H1 (cell line): ENCODE data around the gene COL9A2. TPM values are rescaled to one million over a fixed set of nuclear protein-coding genes. Genes with fewer than 3 reads are reported as not detected.
A peak's percentile ranks its signal among the peaks of the same experiment; 100 is the strongest.

ENCODE experiments used
- CTCF ChIA-PET: fragments of 300-600 bp; sonication (Branson Sonifier 250); formaldehyde crosslinking; loops from one replicate; lab custom pipeline; 2021; ENCODE audit not compliant: partially characterized antibody; lab: Charles Lee
- POLR2A ChIA-PET: fragments of 300-600 bp; sonication (Branson Sonifier 250); formaldehyde crosslinking; loops from one replicate; lab custom pipeline; 2021; ENCODE audit warnings: inconsistent platforms; ENCODE audit not compliant: partially characterized antibody; lab: Charles Lee
- DNase-seq, 2 experiments: peaks; one replicate each; pipeline versions ENCODE4 v3.0.0 to v3.0.0-alpha.2; 2010 to 2022; ENCODE audit warnings: low spot score in 2 of 2, low read depth in 1 of 2, mixed read lengths in 1 of 2
- FAIRE-seq: peaks from 2 replicates; lab custom pipeline; 2011; peaks lifted over from hg19 to GRCh38; lab: Jason Lieb, UNC
- H2AFZ ChIP-seq: 2 replicates; pipeline ENCODE4 v1.8.1; 2012; ENCODE audit warnings: low read length, inconsistent platforms
- H2AK5ac ChIP-seq: 2 replicates; pipeline ENCODE4 v1.6.1; 2013; ENCODE audit warnings: low read depth, low read length
- H2BK120ac ChIP-seq: replicated peaks from 2 replicates; pipeline ENCODE3; 2013; ENCODE audit warnings: low read depth, low read length, inconsistent platforms
- H2BK12ac ChIP-seq: 2 replicates; pipeline ENCODE4 v1.6.1; 2013; ENCODE audit warnings: low read depth, low read length
- H2BK15ac ChIP-seq: 2 replicates; pipeline ENCODE4 v1.6.1; 2013; ENCODE audit warnings: low read length
- H2BK20ac ChIP-seq: 2 replicates; pipeline ENCODE4 v1.6.1; 2013; ENCODE audit warnings: low read length
- H2BK5ac ChIP-seq: 2 replicates; pipeline ENCODE4 v1.6.1; 2013; ENCODE audit warnings: low read depth, low read length
- H3K14ac ChIP-seq: 2 replicates; pipeline ENCODE4 v1.6.1; 2013; ENCODE audit warnings: inconsistent platforms; ENCODE audit not compliant: insufficient read length
- H3K18ac ChIP-seq: 2 replicates; pipeline ENCODE4 v1.6.1; 2013; ENCODE audit warnings: low read length; ENCODE audit errors: extremely low read depth
- H3K23ac ChIP-seq: 2 replicates; pipeline ENCODE4 v1.6.1; 2013; ENCODE audit warnings: inconsistent platforms; ENCODE audit not compliant: insufficient read length
- H3K23me2 ChIP-seq: 2 replicates; pipeline ENCODE4 v1.6.1; 2013; ENCODE audit warnings: low read depth, low read length
- H3K27ac ChIP-seq: 2 replicates; pipeline ENCODE4 v1.6.1; 2011; ENCODE audit warnings: low read depth, low read length, inconsistent platforms
- H3K27me3 ChIP-seq, 4 experiments: replicated peaks in 1 of 4; 1 replicate in 1 of 4; 2 replicates in 3 of 4; pipeline versions ENCODE4 v1.6.1 to v1.8.1; 2011 to 2013; ENCODE audit warnings: low read length in 3 of 4, mild to moderate bottlenecking in 3 of 4, inconsistent platforms in 2 of 4, mixed read lengths in 2 of 4, moderate library complexity in 1 of 4; ENCODE audit not compliant: control insufficient read depth in 3 of 4, insufficient read depth in 3 of 4; ENCODE audit errors: extremely low read depth in 1 of 4
- H3K36me3 ChIP-seq, 4 experiments: 2 replicates each; pipeline versions ENCODE4 v1.6.1 to v1.8.1; 2011 to 2013; ENCODE audit warnings: mild to moderate bottlenecking in 4 of 4, low read length in 3 of 4, moderate library complexity in 2 of 4, control low read depth in 1 of 4, inconsistent platforms in 1 of 4; ENCODE audit not compliant: insufficient read depth in 4 of 4, control insufficient read depth in 2 of 4
- H3K4ac ChIP-seq: replicated peaks from 2 replicates; pipeline ENCODE3; 2013; ENCODE audit warnings: low read length, low read depth, mixed read lengths, inconsistent platforms; ENCODE audit not compliant: insufficient read length
- H3K4me1 ChIP-seq, 4 experiments: replicated peaks in 1 of 4; 1 replicate in 1 of 4; 2 replicates in 3 of 4; pipeline versions ENCODE4 v1.6.1 to v1.8.1; 2011 to 2013; ENCODE audit warnings: low read length in 3 of 4, inconsistent platforms in 2 of 4, mixed read lengths in 1 of 4; ENCODE audit not compliant: insufficient read depth in 4 of 4, control insufficient read depth in 3 of 4
- H3K4me2 ChIP-seq, 2 experiments: 2 replicates each; pipeline versions ENCODE4 v1.6.1 to v1.8.1; 2011 to 2013; ENCODE audit warnings: low read depth in 2 of 2, low read length in 2 of 2, control low read depth in 1 of 2, inconsistent platforms in 1 of 2, mild to moderate bottlenecking in 1 of 2; ENCODE audit not compliant: insufficient read depth in 1 of 2
- H3K4me3 ChIP-seq, 4 experiments: fragments of 200-600, 300-600 bp in 1 of 4; sonication (generic), shearing (Covaris generic), sonication (Bioruptor Twin) in 1 of 4; 2 replicates each; pipeline versions ENCODE4 v1.5.1 to v1.8.1; 2011 to 2016; ENCODE audit warnings: low read length in 4 of 4, low read depth in 3 of 4, control low read depth in 2 of 4, inconsistent platforms in 2 of 4, mild to moderate bottlenecking in 2 of 4, mixed read lengths in 1 of 4, moderate library complexity in 1 of 4; ENCODE audit not compliant: insufficient read depth in 2 of 4; ENCODE audit errors: extremely low read depth in 1 of 4
- H3K56ac ChIP-seq: replicated peaks from 2 replicates; pipeline ENCODE3; 2013; ENCODE audit warnings: low read depth, mild to moderate bottlenecking, mixed read lengths, low read length, inconsistent platforms; ENCODE audit not compliant: insufficient read length
- H3K79me1 ChIP-seq: 2 replicates; pipeline ENCODE4 v1.6.1; 2013; ENCODE audit warnings: low read depth, low read length, control low read depth
- H3K79me2 ChIP-seq, 2 experiments: 2 replicates each; pipeline versions ENCODE4 v1.6.1 to v1.8.1; 2012 to 2013; ENCODE audit warnings: low read length in 2 of 2, mild to moderate bottlenecking in 2 of 2, inconsistent platforms in 1 of 2; ENCODE audit not compliant: insufficient read depth in 2 of 2, control insufficient read depth in 1 of 2
- H3K9ac ChIP-seq, 4 experiments: replicated peaks in 1 of 4; 1 replicate in 1 of 4; 2 replicates in 3 of 4; pipeline versions ENCODE4 v1.6.1 to v1.8.1; 2011 to 2013; ENCODE audit warnings: low read depth in 3 of 4, low read length in 3 of 4, control low read depth in 2 of 4, mild to moderate bottlenecking in 2 of 4, moderate library complexity in 2 of 4, inconsistent platforms in 1 of 4; ENCODE audit errors: extremely low read depth in 1 of 4
- H3K9me3 ChIP-seq, 2 experiments: 2 replicates each; pipeline versions ENCODE4 v1.6.1 to v1.8.1; 2012 to 2013; ENCODE audit warnings: mild to moderate bottlenecking in 2 of 2, moderate library complexity in 2 of 2, control low read depth in 1 of 2, inconsistent platforms in 1 of 2, low read depth in 1 of 2, low read length in 1 of 2, mixed read lengths in 1 of 2; ENCODE audit not compliant: insufficient read depth in 2 of 2
- H4K20me1 ChIP-seq, 2 experiments: replicated peaks in 1 of 2; 2 replicates each; pipeline versions ENCODE3 to v1.8.1; 2011 to 2013; ENCODE audit warnings: inconsistent platforms in 2 of 2, low read length in 2 of 2, mild to moderate bottlenecking in 1 of 2; ENCODE audit not compliant: insufficient read depth in 2 of 2, control insufficient read depth in 1 of 2
- H4K5ac ChIP-seq: 2 replicates; pipeline ENCODE4 v1.6.1; 2013; ENCODE audit warnings: low read length, low read depth, mixed read lengths, inconsistent platforms; ENCODE audit not compliant: insufficient read length
- H4K8ac ChIP-seq: 2 replicates; pipeline ENCODE4 v1.8.0; 2013; ENCODE audit warnings: mild to moderate bottlenecking, moderate library complexity, low read length, inconsistent platforms; ENCODE audit not compliant: insufficient read depth; ENCODE audit errors: extremely low read depth
- H4K91ac ChIP-seq: replicated peaks from 2 replicates; pipeline ENCODE3; 2013; ENCODE audit warnings: low read length, mixed read lengths, inconsistent platforms; ENCODE audit not compliant: insufficient read length
- CEBPB ChIP-seq: IDR thresholded peaks from 2 replicates; pipeline ENCODE4 v1.6.1; 2012; ENCODE audit warnings: low read depth, low read length
- POU5F1 ChIP-seq: IDR thresholded peaks from 2 replicates; pipeline ENCODE4 v1.6.1; 2011; ENCODE audit warnings: low read depth, mild to moderate bottlenecking, low read length, moderate library complexity
- RAD21 ChIP-seq, 2 experiments: IDR thresholded peaks in 1 of 2; conservative IDR thresholded peaks in 1 of 2; 2 replicates each; pipeline ENCODE4 v1.6.1; 2011; ENCODE audit warnings: low read depth in 2 of 2, low read length in 2 of 2, improper control_type of control experiment in 1 of 2, inconsistent platforms in 1 of 2, mild to moderate bottlenecking in 1 of 2, moderate library complexity in 1 of 2
- WGBS, 2 experiments: shearing (Covaris generic) in 1 of 2; methylation state at CpG; one replicate each; pipeline versions ENCODE4 v1.1.6 to v1.1.7; 2013 to 2015; ENCODE audit warnings: low lambda C conversion rate in 2 of 2, mixed read lengths in 2 of 2, inconsistent platforms in 1 of 2, low coverage in 1 of 2, missing lambda C conversion rate in 1 of 2; ENCODE audit not compliant: insufficient replicate concordance in 2 of 2, insufficient coverage in 1 of 2, insufficient read length in 1 of 2; ENCODE audit errors: extremely low coverage in 1 of 2, missing lambda C conversion rate in 1 of 2; 5-methylcytosine and 5-hydroxymethylcytosine counted together
- polyA plus RNA-seq, 7 experiments: library from polyadenylated mRNA; depleted of rRNA in 3 of 7; stranded (reverse) in 5 of 7; unstranded in 2 of 7; fragments of >200 nt in 5 of 7; fragments of 200-250 nt in 2 of 7; gene quantifications; 1 replicate in 5 of 7; 2 replicates in 1 of 7; 4 replicates in 1 of 7; pipeline versions ENCODE4 v1.2.1 to v1.2.3, GENCODE V29; 2011 to 2013; ENCODE audit warnings: missing spikeins in 2 of 7, mixed read lengths in 2 of 7
- total RNA-seq: library from RNA; stranded (reverse); fragmentation: NEBNext Ultra II Directional; extraction: Animal tissue kit (Norgen Biotek cat#: 25700); gene quantifications from 2 replicates; pipeline ENCODE4 v1.2.1, GENCODE V29; 2021

COL9A2 gene
- total and polyA plus RNA-seq, 2 of the 8 experiments (the other 6 are each of a cell fraction or from before 2014, with no cell fraction given): 3.2 to 3.3 TPM

DNA sequence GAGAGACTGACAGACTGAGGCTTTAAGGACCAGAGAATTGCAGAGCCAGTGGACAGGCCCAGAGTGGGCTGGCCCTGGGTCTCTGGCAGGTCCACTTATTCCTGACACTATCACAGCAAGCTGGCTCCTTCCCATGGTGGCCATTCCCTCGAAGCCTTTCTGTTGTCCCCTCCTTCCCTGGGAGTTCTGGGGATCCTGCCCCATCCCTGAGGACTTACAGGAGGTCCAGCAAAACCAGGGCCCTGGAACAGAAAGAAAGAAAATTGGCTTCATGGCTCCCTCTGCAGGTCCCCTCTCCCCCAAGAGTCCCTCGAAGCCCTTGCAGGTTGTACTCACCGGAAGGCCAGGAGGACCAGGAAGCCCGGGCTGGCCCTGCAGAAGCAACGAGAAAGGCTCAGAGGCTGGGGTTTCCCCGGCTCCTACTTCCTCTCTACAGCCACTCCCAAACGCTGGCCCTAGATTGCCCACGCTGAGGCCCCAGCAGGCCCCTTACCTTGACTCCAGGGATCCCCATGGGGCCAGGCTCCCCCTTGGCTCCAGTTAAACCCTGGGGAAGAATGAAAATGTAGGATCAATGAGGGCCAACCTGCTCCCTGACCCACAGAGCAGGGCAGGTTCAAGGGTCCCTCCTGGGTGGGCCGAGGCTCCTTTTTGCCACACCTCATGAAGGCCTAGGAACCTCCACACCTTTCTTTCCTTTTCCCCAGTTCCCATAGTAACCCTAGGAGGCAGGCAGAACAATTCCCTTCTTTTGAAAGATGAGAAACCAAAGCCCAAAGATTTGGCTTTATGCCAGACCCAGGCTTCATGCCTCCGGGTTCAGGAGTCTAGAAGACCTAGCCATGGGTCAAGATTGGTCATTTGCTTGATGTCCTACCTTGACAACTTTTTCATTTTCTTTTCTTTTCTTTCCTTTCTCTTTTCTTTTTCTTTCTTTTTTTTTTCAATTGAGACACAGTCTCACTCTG lies 4.6 kb downstream of the COL9A2 start:
- no peak overlapping the region for H3K27ac ChIP-seq
- no peak overlapping the region for H2BK20ac ChIP-seq
- peaks cover 0 to 5% (median 0%) of the 10 kb centered on the region in 4 experiments; a peak in 1 of 8 replicates for H3K36me3 ChIP-seq
- no peak overlapping the region for H4K5ac ChIP-seq
- H3K9me3 ChIP-seq: no peaks in the 10 kb centered on the region
- no peak overlapping the region for H2AK5ac ChIP-seq
- H3K4ac ChIP-seq: no peak overlapping the region
- H2BK12ac ChIP-seq: no peak overlapping the region
- H3K9ac ChIP-seq: no peak overlapping the region
- peaks cover 8 to 18% (median 11%) of the 10 kb centered on the region in 4 experiments for H3K4me1 ChIP-seq
- H4K20me1 ChIP-seq: peaks cover 0 to 3% of the 10 kb centered on the region in 2 experiments
- H4K91ac ChIP-seq: no peak overlapping the region
- H3K18ac ChIP-seq: no peak overlapping the region
- peaks cover 19% of the 10 kb centered on the region; the same call in 1 of the 2 replicates for H3K23me2 ChIP-seq
- H3K14ac ChIP-seq: no peak overlapping the region
- H4K8ac ChIP-seq: no peak overlapping the region
- no peaks in the 10 kb centered on the region for H3K79me1 ChIP-seq
- no peak overlapping the region for H2BK15ac ChIP-seq
- ChIA-PET CTCF (interaction anchor here (1.2 to 10.4 kb wide), 3 partner anchors 14 to 25 kb away, joined by 4 to 144 read pairs (median 10); no protein-coding TSS in a partner anchor), POLR2A (interaction anchor here (1.5 kb wide), 1 partner anchor 21 kb away, joined by 7 read pairs; no protein-coding TSS in a partner anchor)
- no peak overlapping the region for H3K56ac ChIP-seq
- H3K23ac ChIP-seq: no peak overlapping the region
- H3K4me2 ChIP-seq: no peak overlapping the region
- 76% methylated on average over 10 of the region's 10 CpGs; no CpG with 5 or more reads in 1 of the 2 experiments for WGBS, 2 experiments
- H3K27me3 ChIP-seq: peaks cover 20 to 42% (median 38%) of the 10 kb centered on the region in 4 experiments
- DNase-seq (no peak), FAIRE-seq (no peak)
- TF ChIP-seq POU5F1 (no peak), RAD21 (IDR thresholded peaks at IDR 0.05 in 1 of 2, conservative IDR thresholded peaks at IDR 0.05 in 1 of 2; ENCODE audit: low read depth in 2 of 2, low read length in 2 of 2) (peak in 1 of 2 experiments; percentile 7; a peak in 1 of 4 replicates), CEBPB (no peak)
- TF ChIP-seq, all 59 proteins: peak for 1
- H3K4me3 ChIP-seq: no peak overlapping the region
- H2BK120ac ChIP-seq: no peak overlapping the region
- no peak overlapping the region for H2AFZ ChIP-seq
- H3K79me2 ChIP-seq: no peaks in the 10 kb centered on the region
- no peak overlapping the region for H2BK5ac ChIP-seq
